D721Med (cell line): ENCODE data around the gene PREX1.
A peak's percentile ranks its signal among the peaks of the same experiment; 100 is the strongest.

Source experiments
- DNase-seq: peaks from one replicate; pipeline ENCODE4 v3.0.0; 2011; ENCODE audit warnings: low spot score; ENCODE audit not compliant: insufficient read length
- FAIRE-seq: peaks from 2 replicates; lab custom pipeline; 2011; peaks lifted over from hg19 to GRCh38; lab: Jason Lieb, UNC
- TF ChIP-seq, protein P1 (sequence below): IDR thresholded peaks from 2 replicates; pipeline ENCODE4 v1.5.1; 2012; ENCODE audit warnings: mild to moderate bottlenecking, control low read depth; ENCODE audit not compliant: insufficient read depth; ENCODE audit errors: missing control alignments

The PREX1 gene

GRCh38 chr20:48581167-48581566 lies 246.6 kb downstream of the PREX1 start:
- TF ChIP-seq, protein P1, sequence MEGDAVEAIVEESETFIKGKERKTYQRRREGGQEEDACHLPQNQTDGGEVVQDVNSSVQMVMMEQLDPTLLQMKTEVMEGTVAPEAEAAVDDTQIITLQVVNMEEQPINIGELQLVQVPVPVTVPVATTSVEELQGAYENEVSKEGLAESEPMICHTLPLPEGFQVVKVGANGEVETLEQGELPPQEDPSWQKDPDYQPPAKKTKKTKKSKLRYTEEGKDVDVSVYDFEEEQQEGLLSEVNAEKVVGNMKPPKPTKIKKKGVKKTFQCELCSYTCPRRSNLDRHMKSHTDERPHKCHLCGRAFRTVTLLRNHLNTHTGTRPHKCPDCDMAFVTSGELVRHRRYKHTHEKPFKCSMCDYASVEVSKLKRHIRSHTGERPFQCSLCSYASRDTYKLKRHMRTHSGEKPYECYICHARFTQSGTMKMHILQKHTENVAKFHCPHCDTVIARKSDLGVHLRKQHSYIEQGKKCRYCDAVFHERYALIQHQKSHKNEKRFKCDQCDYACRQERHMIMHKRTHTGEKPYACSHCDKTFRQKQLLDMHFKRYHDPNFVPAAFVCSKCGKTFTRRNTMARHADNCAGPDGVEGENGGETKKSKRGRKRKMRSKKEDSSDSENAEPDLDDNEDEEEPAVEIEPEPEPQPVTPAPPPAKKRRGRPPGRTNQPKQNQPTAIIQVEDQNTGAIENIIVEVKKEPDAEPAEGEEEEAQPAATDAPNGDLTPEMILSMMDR, result no peak
- FAIRE-seq, result no peak
- DNase-seq, result no peak

DNA sequence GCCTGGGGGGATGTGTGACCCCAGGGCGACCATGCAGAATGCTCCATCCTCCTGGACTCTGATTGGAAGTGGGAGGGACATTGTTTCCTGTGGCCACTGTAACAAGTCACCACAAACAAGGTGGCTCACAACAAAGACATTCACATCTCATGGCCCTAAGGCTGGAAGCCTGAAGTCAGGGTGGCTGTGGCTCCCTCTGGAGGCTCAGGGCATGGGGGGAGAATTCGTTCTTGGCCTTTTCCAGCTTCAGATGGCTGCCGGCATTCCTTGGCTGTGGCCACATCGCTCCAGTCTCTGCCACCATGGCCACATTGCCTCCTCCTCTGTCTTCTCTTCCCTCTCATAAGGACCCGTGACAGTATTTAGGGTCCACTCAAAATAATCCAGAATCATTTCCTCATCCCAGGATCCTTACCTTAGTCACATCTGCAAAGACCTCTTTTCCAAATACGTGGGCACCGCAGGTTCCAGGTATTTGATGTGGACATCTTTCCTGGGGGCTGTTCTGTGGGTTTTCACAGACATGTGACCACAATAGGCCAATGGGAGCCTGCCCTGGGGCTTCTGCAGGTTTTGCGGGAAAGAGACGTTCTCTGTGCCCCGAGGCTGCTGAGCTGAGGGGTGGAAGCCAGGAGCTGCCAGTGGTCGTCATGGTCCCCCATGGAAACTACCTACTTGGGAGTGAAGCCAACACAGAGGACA lies 249.3 kb downstream of the PREX1 start:
- FAIRE-seq (no peak), DNase-seq (no peak)
- TF ChIP-seq, protein P1, result peak; percentile 12

DNA sequence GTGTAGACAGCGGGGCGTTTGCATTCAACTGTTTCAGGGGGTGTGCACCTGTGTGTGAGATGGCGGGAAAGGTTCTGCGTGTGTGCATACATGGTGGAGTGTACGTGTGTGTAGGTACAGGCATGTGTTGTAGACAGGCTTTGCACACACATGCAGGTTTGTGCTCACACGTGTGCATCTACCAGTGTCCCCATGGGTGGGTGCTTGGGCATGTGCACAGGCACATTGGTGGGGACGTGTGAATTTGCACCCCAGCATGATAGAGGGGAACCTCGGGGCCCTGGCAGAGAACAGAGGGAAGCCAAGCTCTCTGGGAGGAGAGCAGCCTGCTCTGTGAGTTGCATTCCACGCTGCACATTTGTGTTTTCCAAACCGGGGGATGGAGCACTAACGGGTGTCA lies 250.2 kb downstream of the PREX1 start:
- TF ChIP-seq, protein P1, result no peak
- no peak for DNase-seq
- FAIRE-seq, result no peak

- no peak for FAIRE-seq
- TF ChIP-seq, protein P1, result peak; percentile 11
- DNase-seq, result peak; percentile 45
Measured at GRCh38 chr20:48574383-48574782, 253.4 kb downstream of the PREX1 start.
